HFF-Myc (cell line): ENCODE data around the gene CST8.

Source experiments
- DNase-seq: peaks from one replicate; pipeline ENCODE4 v3.0.0-alpha.2; 2011; ENCODE audit warnings: low read depth; ENCODE audit errors: extremely low read depth
- H3K4me3 ChIP-seq: replicated peaks from 2 replicates; pipeline ENCODE4 v1.5.1; 2011; ENCODE audit warnings: low read depth, mild to moderate bottlenecking, control low read depth, low read length
- CTCF ChIP-seq: IDR thresholded peaks from 2 replicates; pipeline ENCODE4 v1.5.1; 2012; ENCODE audit warnings: mild to moderate bottlenecking, low read depth, low read length, control low read depth; ENCODE audit errors: missing control alignments

The CST8 gene

GRCh38 chr20:23490817-23491216, at the start of gene CST8:
Gene CST8, plus strand, starts transcription at chr20:23491117. Its CDS starts 551 bp downstream, at chr20:23491668.
- no peak within 1 kb of the TSS for H3K4me3 ChIP-seq
- no peak for DNase-seq
- TF ChIP-seq CTCF = no peak

- H3K4me3 ChIP-seq = no peak overlapping the region
- TF ChIP-seq CTCF = peak; percentile 91
- DNase-seq = peak; percentile 61
Observed at GRCh38 chr20:23441850-23442313, 49.0 kb upstream of the CST8 start.

- TF ChIP-seq CTCF = no peak
- DNase-seq = no peak
- H3K4me3 ChIP-seq = no peak overlapping the region
Observed at GRCh38 chr20:23442436-23442835, 48.5 kb upstream of the CST8 start.

GRCh38 chr20:23444859-23445258, 46.1 kb upstream of the CST8 start:
- no peak for TF ChIP-seq CTCF
- no peak overlapping the region for H3K4me3 ChIP-seq

GRCh38 chr20:23445596-23446217, 45.2 kb upstream of the CST8 start:
- no peak for TF ChIP-seq CTCF
- no peak overlapping the region for H3K4me3 ChIP-seq
- no peak for DNase-seq

More at GRCh38 chr20:23444859-23445258, 46.1 kb upstream of the CST8 start:
- no peak for DNase-seq

- DNase-seq = no peak
- no peak overlapping the region for H3K4me3 ChIP-seq
- peak; percentile 56 for TF ChIP-seq CTCF
Observed at GRCh38 chr20:23446505-23446904, 44.4 kb upstream of the CST8 start.

- DNase-seq = no peak
- no peak for TF ChIP-seq CTCF
- no peak overlapping the region for H3K4me3 ChIP-seq
Observed at GRCh38 chr20:23448167-23448566, 42.8 kb upstream of the CST8 start.
